CD4-positive, alpha-beta T cell treated with Interleukin-10 for 1 hour (primary cell): ENCODE results near the gene MAEA.

Source experiments
- DNase-seq: peaks from one replicate; pipeline ENCODE4 v3.0.0-alpha.2; 2020

The MAEA gene

DNA sequence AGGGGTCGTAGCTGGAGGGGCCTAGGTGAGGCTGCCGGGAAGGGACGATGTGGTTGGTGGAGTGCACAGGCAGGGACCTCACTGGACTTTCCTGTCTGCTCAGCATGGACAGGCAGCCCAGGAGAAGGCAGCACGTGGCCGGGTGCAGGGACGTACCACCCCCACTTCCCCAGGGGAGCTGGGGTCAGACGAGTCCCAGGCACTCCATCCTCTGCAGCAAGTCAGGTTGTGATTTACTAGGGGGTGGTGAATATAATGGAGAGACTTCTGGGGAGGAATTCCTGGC, 39.2 kb upstream of the MAEA start:
- no peak for DNase-seq

DNA sequence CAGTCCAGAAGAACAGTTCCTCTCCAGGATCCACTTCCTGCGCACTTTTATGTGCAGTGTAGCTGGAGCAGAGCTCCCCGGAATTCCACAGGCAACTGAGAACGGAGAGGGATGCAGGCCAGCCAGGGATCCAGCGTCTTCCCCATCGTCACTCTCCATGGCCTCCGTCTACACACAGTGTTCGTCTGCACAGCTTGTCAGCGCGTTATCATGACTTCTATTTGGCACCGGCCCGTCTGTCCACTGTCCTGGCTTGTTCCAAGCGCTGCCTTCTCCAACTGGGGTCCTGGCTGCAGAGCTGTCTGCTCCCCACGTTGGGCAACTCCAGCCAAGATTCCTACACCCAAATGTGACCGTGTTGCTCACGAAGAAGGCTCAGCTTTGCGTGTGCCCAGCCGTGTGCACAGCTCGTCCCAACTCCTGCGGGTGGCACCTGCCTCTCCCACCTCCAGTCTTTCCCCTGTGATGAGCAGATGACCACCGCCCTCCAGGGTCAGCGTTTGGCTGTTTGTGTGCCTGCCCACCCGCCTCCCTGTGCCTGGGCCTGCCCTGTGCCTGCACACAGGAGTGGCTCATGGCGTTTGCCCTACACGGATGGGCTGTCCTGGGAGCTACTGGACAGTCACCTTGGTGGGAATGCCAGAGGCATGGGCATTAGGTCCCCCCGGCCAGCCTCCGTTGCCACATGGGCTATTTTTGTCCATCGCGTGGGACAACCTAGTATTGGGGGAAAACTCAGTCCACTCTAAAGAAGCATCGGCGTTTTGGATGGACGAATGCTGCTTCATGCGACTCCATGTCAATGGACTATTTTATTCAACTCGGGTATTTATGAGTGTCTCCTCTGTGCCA, 38.5 kb upstream of the MAEA start:
- no peak for DNase-seq

DNA sequence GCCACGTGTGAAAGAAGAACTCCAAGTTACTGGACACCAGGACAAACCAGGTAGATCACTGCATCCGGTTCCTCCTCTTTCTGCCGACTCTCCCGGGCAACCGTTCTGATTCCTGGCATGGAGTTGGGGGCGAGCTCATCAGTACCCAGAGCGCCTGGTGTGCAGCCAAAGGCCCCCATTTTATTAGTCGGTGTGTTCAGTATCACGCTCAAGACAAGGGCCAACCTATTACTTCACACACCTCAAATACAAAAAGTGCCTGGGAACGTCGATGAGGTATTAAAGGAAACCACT, 38.0 kb upstream of the MAEA start:
- DNase-seq: no peak

DNA sequence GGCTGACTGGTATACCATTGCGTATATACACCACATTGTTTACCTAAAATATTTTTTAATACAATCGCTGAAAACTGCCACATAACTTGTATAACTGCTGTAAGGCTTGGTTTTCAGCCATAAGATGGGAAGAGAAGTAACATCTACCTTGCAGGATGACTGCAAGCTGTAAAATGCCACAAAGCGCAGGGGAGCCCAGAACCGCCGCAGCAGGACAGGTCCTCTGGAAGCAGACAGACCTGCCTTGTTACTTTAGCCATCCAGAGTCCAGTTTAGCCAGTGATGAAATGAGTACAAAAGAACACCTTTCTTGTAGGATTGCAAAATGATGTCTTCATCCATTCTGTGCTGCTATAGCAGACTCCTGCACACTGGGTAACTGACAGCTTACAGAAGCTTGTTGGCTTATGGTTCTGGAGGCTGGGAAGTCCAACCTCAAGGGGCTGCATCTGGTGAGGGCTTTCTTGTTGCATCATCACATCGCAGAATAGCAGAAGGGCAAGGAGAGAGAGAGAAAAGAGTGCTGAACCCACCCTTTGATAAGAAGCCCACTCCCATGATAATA, 36.7 kb upstream of the MAEA start:
- DNase-seq: no peak

DNA sequence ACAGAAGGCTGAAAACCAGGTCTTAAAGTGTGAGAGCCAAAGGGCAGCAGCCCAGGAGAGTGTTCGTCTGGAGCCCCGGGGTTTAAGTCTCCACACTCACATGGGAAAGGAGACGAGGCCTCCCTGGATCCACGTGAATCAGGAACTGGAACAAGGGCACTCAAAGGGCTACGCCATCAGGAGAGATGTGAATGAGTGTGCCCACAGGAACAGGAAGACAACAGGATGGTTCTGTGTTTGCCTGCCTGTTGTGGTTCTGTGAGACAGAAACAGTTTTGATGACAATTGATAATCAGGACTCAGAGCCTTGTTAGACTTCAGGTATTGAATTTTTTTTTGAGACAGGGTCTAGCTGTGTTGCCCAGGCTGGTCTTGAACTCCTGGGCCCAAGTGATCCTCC, 35.9 kb upstream of the MAEA start:
- DNase-seq: peak; percentile 36

DNA sequence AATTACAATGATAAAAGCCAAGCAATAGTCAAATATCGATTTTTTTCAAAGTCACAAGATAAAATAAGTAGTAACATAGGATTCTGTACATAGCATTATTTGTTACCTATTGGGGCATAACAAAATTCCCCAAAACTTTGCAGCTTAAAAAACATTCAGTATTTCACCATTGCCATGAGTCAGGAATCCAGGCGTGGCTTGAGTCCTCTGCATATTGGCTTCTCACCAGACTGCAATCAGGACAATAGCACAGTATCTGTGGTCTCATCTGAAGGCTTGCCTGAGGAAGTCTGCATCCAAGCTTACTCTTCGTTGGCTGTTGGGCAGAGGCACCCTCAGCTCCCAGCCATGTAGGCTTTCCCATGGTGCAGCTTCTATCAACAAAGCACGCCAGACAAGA, 34.5 kb upstream of the MAEA start:
- DNase-seq: no peak

DNA sequence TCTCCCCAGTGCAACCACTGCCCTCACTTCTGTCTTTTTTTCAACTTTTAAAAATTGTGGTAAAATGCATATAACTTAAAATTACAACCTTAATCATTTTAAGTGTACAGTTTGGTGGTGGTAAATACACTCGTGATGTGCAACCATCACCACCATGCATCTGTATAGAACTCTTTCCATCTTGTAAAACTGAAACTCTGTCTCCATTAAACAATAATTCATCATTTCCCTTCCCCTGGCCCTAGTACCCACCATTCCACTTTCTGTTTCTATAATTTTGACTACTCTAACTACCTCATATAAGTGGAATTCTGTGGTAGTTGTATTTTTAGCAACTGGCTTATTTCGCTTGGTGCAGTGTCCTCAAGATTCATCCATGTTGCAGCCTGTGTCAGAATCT, 34.0 kb upstream of the MAEA start:
- no peak for DNase-seq

DNA sequence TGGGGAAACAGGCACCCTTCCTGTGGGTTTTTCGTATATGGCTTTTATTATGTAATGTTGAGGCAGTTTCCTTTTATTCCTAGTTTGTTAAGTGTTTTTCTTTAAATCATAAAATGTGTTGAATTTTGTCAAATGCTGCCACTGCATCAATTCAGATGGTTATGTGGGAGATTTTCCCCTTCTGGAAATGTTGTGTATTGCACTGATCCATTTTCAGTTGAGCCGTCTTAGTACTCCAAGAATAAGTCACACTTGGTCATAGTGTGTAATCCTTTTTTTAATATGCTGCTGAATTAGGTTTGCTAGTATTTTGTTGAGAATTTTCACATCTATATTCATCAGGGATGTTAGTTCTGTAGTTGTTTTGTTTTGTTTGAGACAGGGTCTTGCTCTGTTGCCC, 31.2 kb upstream of the MAEA start:
- no peak for DNase-seq

DNA sequence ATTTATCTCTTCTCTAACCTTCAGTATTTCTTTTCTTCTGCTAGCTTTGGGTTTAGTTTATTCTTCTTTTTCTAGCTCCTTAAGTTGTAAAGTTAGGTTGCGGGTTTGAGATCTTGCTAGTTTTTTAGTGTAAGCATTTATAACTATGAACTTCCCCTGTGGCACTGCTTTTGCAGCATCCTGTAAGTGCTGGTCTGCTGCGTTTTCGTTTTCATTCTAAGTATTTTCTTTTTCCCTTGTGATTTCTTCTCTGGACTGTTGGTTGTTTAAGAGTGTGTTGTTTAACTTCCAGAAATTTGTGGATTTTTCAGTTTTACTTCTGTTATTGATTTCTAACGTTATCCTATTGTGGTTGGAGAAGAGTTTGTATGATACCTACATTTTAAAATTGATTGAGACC, 29.7 kb upstream of the MAEA start:
- no peak for DNase-seq

DNA sequence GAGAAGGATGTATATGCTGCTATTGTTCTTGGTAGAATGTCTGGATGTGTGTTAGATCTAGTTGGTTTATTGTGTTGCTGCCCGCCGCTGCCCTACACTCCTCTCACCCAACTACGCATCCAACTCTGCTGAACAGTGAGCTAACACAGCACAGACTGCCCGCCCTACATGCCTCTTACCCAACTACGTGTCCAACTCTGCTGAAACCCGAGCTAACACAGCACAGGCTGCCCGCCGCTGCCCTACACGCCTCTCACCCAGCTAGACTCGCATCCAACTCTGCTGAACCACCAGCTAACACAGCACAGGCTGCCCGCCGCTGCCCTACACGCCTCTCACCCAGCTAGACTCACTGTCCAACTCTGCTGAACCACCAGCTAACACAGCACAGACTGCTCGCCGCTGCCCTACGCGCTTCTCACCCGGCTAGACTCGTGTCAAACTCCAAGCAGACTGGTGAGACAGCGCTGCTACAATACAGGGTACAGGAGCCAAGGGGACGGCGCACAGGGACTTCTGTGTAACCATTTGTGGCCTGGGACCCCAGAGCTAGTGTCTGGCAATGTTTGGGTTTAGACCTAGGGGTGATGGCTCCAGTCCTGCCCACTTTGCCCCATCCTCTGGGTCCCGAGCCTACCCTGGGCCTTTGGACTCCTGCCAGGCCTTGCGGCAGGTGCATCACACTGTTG, 29.1 kb upstream of the MAEA start:
- DNase-seq: no peak

DNA sequence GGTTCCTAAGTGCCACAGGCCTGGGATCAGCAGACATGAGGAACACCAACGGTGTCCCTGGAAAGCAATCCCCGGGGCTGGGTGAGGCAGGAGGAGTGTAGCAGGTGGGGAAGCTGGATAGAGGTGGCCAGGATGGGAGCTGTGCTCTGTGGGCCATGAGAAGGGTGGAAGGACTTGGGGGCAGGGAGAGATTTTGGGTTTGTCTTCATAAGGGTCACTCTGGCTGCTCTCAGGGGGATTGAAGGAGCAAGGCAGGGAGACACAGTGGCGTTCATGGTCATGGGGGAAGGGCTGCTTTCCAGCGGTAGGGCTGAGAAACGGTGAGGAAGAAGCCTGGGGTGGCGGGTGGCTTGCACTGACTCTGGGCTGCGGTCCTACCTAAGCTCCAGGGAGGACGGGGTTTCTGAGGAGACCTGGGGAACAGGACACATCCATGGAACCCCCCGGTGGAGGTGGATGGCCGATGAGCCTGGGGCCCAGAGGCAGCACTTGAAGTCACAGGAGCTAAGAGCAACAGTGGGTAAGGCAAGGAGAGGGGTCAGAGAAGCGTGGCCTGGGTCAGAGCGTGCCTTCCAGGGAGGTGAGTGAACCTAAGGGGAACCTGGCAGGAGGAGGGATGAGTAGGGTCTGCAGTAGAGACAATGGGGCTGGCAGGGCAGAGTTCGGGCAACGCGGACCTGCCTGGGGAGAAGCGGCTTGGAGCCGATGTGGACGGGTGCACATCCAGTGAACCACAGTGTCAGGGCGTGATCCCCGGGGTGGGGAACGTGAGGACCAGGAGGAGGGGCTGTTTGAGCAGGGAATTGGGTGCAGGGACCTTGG, 28.4 kb upstream of the MAEA start:
- no peak for DNase-seq

DNA sequence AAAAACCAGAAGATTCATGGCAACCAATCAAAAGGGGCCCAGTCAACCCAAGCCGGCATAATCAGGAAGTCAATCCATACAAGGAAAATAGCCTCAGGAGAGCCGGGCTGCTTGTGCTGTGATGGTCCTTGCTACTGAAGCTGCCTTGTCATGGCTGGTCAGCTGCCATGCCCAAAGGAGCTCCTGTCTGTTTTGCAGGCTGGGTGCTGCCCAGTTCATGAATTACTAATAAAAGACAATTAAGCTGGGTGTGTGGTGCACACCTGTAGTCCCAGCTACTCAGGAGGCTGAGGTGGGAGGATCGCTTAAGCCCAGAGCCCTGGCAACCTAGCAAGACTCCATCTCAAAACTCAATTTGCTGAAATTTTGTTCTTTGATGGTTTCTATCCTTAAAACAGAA, 24.7 kb upstream of the MAEA start:
- DNase-seq: no peak

DNA sequence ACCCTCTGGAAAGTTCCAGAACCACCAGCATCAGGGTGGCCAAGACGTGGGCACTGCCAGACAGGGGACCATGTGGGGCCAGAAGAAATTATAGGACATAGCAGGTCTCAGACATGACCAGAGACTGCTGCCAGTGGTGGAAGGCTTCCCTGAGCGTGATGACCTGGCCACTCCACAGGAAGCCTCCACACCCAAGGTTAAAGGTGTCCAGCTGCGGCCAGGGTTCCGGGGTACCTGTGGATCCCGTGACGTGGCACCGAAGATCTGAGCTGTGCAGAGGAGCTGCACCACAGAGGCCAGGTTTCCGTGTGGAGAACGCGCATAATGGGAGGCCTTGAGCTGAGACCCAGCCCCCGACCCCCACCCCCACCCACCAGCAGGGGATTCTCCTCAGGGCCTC, 24.3 kb upstream of the MAEA start:
- no peak for DNase-seq

DNA sequence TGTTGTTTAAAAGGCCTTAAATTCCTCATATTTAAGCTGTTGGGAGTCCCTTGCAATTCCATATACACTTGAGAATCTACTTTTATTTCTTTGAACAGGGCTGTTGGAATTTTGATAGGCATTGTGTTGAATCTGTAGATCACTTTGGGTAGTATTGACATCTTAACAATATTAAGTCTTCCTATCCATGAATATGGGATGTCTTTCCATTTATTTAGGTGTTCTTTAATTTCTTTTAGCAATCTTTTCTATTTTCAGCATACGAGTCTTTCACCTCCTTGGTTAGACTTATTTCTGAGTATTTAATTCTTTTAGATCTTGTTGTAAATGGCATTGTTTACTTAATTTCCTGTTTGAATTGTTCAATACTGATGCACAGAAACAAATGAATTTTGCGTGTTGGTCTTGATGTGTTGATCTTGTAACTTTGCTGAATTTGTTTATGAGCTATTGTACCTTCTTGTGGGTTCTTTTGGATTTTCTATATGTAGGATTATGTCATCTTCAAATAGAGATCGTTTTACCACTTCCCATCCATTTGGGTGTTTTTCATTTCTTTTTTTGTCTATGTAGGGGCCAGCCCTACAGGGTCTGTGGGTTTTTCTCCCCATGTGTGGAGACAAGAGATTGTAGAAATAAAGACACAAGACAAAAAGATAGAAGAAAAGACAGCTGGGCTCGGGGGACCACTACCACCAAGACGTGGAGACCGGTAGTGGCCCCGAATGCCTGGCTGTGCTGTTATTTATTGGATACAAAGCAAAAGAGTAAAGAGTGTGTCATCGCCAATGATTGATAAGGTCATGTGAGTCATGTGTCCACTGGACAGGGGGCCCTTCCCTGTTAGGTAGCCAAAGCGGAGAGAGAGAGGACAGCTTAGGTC, 22.6 kb upstream of the MAEA start:
- DNase-seq: no peak

DNA sequence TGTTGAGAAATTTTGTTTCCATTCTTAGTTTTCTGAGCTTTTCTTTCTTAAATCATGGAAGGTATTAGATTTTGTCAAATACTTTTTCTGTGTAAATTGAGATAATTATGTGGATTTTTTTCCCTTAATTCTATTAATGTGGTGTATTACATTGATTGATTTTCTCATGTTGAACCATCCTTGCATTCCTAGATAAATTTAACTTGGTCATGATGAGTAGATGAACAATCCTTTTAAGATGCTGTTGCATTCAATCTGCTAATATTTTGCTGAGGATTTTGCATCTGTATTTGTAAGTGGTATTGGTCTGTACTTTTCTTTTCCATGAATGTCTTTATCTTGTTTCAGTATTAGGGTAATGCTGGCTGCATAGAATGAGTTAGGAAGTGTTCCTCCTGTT, 20.5 kb upstream of the MAEA start:
- no peak for DNase-seq

DNA sequence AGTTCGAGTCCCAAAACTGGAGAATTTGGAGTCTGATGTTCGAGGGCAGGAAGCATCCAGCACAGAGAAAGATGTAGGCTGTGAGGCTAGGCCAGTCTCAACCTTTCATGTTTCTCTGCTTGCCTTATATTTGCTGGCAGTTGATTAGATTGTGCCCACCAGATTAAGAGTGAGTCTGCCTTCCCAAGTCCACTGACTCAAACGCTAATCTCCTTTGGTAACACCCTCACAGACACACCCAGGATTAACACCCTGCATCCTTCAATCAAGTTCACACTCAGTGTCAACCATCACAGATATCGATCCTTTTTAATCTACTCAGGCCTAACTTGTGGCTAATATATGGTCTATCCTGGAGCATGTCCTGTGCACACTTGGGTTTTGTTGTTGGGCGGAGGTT, 18.0 kb upstream of the MAEA start:
- DNase-seq: no peak

DNA sequence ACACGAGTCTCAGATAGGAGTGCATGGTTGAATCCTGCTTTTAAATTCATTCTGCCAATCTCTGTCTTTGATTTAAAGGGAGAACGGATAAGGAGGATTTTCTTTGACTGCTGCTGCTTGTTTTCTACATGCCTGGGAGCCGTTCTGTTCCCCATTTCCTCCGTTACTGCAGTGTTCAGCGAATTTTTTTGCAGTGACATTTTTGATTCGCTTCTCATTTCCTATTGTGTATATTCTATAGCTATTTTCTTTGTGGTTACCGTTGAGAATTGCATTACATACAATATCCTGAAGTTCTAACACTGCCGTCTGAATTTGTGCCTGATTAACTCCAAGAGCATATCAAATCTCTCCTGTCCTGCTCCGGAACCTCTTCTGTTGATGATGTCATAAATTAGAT, 14.8 kb upstream of the MAEA start:
- DNase-seq: no peak

DNA sequence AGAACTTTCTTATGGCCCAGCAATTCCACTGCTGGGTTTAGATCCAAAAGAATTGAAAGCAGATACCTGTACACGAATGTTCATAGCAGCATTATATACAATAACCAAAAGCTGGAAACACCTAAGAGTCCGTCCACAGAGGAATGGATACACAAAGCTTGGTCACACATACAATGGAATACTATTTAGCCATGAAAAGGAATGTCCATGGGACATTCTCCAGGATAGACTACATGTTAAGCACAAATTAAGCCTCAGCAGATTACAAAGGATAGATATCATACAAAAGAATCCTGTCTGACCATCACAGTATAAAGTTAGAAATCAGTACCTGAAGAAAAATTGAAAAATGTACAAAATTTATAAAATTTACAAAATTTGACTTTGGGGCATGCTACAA, 12.7 kb upstream of the MAEA start:
- DNase-seq: no peak

DNA sequence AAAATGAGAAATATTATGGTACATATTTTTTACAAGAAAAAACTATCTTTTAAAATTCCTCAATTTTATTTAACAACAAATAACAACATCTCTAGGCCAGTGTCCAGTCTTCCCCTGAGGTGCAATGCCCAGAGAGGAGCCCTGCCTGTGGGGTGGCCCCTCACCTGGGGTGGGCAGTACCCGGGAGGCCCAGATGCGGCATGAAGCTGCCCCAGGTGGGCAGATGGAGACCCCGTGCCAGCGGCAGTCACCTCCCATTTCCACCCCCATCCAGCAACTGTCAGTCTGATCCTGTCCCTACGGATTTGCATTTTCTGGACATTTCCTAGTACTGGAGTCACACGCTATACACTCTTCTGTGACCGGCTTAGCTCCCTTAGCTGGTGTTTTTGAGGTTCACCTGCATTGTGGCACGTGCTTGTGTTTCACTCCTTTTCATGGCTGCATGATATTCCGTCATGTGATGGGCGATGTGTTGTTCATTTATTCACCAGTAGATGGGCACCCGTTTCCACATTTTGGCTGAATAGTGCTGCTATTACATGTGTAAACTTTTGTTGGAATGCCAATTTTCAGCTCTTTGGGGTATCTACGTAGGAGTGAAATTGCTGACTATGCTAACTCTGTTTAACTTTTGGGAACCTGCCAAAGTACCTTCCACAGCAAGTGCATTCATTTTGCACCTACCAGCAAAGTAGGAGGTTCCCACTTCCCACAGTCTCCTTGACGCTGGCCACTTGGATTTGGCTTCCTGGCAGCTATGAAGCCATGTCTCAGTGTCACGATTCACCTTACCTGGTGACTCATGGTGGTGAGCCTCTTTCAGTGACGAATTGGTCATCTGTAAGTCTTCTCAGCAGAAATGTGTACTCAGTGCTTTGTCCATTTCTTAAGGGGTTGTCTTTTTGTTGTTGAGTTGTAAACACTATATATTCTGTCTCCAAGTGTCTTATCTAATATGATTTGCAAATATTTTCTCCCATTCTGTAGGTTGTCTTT, 11.7 kb upstream of the MAEA start:
- DNase-seq: peak; percentile 18

DNA sequence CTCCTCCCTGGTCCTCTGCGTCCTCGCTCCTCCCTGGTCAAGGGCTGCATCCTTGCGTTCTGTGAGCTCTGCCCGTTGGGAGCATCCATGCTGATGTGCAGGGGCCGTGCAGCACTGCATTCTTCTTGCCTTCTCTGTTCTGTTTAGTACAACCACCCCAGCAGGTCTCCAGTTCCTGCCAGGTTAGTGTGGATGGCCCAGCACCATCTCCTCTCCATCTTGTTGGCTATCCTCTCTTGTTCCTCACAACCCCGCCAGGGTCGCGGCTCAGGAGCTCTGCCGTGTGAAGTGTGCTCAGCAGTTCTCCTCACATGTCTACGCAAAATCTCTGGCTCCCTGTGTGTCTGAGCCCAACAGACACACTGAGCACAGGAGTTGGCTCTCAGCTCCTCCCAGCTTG, 10.4 kb upstream of the MAEA start:
- no peak for DNase-seq

DNA sequence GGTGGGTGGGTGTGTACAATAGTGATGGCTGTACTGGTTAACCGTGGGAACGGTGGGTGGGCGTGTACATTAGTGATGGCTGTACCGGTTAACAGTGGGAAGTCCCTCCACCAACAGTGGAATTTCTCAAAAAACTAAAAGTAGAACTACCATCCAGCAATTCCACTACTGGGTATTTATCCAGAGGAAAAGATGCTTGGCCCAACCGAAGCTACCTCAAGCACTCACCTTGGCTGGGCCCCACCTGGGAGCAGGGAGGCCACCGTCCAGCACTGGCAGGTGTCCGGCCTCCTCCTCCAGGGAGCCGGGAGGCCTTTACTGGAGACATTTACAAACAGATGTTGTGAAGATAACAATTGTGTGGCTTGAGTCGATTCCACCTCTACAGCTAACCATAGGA, 6.0 kb upstream of the MAEA start:
- no peak for DNase-seq
